GM21576 (cell line): ENCODE results near the gene CD74.

Source experiments
- ATAC-seq: cut with Tn5 transposase; IDR thresholded peaks from one replicate; pipeline ENCODE4 v1.9.1; 2021; ENCODE audit warnings: mild to moderate bottlenecking, moderate library complexity; ENCODE audit not compliant: unreplicated experiment

The CD74 gene

DNA sequence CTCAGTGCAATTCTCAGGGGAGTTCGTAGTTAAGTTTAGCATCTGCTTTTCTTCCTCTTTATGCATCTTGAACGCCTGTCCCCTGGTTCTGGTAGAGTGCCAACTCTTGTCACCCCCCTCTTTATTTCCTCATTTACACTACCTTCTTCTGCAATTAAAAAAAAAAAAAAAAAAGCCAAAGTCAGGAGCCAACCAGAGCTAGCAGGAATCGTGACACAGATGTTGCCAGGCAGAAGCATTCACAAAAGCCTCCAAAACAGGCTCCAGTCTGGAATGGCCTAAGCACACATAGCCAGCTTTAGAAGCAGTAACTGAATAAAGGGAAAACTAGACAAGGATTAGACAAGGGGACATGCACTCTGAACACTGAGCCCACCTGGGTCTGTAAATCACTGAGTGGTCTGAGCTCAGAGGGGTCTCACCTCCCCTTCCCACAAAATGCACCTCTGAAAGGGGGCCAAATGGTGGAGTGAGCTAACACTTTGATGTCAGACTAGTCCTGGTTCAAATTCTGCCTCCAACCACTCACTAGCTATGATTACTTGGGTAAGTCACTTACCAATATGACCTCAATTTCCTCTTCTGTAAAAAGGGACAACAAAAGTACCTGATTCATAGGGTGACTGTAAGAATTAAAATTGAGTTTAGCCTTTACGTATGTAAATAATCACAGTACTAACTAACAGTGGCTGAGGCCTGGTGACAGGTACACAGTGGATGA is 2.0 kb downstream of the CD74 start:
- ATAC-seq, result no peak

DNA sequence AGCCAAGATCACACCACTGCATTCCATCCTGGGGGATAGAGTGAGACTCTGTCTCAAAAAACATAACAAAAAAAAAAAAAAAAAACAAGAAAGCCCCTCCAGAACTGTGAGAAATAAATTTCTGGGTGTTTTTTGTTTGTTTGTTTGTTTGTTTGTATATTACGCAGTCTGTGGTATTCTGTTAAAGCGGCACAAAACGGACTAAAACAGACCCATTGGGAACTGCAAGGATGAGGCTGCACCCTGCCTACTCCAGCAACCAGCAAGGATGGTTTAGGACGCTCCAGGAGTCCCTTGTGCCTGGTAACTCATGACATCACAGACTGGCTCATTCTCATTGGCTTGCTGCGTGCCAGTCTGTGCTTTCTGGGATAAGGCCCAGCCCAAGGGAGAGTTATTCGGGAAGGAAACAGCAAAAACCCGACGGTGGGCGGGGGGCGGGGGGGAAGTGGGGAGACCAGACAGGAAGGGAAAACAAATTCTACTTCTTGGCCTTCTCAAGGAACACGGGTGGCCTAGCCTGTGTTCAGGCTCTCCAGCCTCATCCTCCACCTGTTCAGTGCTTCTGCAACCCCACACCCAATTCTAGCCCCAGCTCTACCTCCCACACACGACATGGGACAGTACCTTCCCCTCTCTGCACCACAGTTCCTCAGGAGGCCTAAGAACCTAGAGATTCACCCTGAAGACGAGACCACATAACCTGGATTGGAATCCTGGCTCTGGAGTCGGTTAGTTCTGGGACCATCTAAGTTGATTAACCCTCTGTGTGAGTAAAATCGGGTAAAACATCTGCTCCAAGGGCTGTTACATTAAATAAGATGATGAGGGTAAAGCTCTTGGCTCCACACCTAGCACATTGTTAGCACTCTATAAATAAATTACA is 2.8 kb downstream of the CD74 start:
- peak; percentile 29 for ATAC-seq

DNA sequence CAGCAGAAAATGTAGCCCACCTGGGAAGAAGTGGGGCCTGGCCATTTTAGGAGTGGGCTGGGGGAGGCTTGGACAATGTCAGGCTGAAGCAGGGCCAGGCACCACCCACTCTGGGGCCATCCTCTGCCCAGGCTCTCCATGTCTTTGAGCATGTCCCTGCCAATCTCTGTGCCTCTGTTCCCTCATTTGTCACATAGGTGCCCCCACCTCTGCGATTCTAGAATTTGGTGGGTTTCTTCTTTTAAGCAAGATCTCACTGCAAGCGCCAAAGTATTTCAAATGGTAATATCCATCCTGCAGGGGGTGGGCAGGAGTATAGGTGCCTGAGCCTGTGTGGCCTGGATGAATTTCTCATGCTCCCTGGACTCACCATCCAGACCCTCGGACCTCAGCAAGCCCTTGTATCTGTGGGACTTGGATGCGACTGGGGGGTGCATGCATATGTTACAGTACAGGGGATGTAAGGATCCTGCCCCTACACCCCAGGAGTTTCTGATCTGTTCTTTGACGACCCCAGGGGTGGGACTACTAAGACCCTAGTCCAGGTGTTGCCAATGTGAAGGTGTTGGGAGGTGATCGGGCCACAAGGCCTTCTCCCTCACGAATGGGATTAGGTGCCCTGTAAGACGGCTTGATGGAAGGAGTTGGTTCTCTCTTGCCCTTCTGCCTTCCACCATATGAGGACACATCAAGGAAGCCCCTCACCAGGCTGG is 4.3 kb downstream of the CD74 start:
- no peak for ATAC-seq

DNA sequence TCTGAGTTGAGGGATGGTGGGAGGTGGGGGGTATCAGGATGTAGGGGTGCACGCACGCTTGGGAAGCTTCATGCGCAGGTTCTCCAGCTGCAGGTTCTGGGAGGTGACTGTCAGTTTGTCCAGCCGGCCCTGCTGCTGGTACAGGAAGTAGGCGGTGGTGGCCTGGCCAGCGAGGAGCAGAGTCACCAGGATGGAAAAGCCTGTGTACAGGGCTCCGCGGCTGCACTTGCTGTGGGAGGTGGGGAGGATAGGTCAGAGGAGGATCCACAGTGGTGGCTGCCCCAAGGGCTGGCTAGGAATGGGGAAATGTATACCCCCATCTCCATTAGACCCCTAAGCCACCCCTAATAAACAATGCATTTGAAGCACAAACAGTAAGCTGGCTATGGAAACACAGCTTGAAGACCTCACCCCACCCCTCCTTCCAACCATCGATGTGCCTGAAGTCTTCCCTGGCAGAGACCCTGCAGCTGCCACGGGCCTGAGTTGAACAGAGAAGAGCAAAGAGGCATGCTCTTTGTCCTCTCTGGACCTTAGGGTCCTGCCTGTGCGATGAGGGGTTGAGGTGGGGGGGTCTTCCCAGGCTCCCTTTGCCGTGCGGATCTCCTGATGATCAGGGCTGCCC is 5.5 kb downstream of the CD74 start:
- ATAC-seq, result no peak

DNA sequence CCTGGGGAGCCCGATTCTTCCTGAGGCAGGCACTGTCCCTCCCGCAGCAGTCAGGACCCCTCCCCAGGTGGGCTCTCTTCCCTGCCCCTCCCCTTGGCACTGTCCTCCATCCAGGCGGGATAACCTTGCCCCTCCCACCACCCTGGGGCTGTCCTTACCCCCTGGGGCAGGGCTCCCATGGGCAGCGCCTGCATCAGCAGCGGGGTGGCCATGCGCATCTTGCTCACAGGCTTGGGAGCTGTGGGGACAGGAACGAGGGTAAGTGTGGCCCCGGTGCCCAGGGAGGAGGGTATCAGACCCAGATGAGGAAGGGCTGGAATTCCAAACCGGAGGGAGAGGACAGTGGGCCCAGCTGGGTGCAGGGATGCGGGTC is 6.0 kb downstream of the CD74 start:
- ATAC-seq, result no peak

DNA sequence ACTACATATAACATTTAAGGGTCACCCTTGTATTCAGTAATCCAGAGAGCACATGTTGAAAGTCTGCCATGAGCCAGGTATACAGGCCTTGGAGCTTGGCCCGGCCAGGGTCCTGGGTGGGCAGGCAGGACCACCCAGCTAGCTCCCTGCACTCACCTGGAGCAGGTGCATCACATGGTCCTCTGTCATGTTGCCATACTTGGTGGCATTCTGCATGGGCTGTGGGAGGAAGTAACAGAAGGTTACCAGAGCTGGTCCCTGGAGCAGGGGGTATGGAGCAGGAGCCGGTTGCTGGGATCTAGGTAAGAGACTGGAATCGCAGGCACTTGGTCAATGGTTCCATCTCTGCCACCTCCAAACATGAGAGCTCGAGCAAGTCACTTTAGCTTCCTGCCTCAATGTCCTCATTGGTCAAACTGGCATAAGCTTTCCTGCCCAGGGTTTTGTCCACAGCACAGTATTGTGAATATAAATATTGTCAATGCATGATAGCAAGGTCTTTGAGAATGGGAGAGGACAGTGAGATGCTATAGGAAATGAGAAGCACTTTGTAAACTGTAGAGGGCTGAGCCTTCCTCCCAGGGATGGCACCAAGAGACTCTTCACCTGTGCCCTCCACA is 6.5 kb downstream of the CD74 start:
- no peak for ATAC-seq

DNA sequence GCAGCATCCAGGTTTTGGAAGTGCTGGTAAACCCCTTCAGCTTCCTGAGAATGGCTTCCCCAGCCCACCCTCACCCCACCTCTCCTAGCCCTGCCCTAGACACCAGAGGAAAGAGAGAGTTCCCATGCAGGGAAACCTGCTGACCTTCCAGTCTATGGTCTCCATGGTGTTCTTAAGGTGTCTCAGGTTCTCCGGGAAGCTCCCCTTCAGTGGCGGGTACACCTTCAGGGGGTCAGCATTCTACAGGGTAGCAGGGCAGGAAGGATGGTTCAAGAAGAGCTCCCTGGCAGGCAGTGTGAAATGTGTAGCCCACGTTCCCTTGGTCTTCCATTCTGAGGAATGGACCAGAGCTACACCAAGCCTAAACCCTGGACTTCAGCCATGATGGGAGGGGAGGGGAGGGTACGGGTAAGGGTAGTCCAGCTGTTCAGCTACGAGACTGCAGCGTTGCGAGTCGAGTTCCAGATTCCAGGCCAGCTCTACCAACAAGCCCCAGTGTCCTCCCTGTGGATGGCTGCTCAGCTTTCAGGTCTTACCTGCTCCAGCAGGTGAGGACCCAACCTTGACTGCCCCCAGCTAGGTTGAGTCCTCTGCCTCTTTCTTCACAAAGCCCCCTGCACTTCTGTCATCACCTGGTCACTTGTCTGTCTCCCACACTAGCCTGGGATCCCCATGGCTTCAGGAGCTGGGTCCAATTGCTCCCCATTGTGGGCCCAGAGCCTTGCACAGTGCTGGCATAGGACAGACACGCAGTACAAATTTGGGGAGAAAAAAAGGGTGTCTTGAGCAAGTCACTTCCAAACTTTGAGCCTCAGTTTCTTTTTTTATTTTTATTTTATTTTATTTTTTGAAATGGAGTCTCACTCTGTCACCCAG is 7.5 kb downstream of the CD74 start:
- no peak for ATAC-seq

DNA sequence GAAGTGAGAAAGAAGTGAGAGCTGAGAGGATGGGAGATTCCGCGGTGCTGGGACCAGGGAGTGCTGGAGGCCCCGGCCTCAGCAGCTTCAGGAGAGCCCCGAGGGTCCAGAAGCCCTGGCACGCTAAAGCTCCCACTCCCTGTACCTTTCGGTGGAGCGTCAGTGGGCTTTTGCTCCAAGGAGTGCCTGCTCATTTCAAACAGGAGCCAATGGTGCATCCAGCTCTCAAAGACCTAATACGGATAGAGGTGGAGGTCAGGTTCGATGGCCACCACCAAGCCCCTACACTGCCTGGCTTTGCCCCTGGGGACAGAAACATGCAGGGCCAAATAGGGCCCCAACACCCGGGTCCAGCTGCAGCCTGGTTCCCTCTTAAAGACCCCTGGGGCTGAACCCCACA is 8.2 kb downstream of the CD74 start:
- no peak for ATAC-seq

DNA sequence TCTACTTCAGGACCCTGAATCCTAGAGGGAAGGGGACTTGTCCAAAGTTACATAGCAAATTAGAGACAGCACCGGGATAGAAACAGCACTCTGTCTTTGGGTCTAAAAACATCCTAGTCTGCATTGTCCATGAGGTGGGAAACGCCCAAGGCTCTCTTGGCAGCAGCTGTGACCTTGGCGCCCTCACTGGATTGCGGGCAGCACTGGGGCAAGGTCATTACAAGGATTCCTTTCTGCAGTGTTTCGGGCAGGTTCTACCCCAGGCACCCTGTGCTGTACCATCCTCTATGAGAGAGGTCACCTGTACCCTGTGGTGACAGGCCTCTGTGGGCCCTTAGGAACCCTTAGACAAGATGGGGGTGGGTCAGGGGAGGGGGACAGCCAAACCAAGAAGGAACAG is 8.6 kb downstream of the CD74 start:
- no peak for ATAC-seq

DNA sequence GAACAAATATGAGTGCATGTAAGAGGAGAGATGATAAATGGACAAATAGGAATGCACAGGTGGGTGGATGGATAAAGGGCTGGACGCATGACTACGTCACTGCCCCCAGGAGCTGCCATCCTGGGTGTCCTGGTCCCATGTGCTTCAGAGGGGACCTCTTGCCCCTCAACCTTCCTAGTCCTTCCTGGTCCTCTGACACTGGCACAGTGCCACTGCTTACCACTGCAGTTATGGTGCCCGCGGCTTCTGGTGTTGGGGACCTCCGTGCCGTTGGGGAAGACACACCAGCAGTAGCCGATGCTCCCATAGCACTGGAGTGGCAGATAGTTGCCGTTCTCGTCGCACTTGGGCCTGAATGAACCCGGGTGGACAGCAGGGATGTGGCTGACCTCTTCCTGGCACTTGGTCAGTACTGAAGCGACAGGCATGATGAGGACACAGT is 9.8 kb downstream of the CD74 start:
- ATAC-seq, result no peak

DNA sequence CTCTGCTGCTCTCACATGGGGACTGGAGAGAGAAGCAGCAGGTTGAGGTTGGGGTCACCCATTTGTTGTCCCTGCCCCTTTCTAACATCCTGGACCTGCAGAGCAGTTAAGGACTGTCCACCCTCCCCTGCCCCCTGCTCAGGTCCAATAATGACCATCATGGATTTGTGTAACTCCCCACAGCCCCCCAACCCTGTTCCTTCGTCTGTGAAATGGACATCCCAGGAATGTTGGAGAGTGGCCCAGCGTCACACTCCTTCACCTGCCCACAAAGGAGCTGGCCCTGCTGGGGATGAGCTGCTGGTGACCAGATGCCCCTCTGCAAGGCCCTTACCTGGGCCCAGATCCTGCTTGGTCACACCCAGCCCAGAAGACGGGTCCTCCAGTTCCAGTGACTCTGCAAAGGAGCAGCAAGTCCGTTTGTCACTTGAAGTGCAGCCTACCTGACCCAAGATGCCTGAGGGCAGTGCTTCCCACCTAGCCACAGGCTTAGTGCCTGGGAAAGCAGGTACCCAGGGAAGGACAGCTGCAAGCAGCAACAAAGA is 10.4 kb downstream of the CD74 start:
- ATAC-seq, result no peak

DNA sequence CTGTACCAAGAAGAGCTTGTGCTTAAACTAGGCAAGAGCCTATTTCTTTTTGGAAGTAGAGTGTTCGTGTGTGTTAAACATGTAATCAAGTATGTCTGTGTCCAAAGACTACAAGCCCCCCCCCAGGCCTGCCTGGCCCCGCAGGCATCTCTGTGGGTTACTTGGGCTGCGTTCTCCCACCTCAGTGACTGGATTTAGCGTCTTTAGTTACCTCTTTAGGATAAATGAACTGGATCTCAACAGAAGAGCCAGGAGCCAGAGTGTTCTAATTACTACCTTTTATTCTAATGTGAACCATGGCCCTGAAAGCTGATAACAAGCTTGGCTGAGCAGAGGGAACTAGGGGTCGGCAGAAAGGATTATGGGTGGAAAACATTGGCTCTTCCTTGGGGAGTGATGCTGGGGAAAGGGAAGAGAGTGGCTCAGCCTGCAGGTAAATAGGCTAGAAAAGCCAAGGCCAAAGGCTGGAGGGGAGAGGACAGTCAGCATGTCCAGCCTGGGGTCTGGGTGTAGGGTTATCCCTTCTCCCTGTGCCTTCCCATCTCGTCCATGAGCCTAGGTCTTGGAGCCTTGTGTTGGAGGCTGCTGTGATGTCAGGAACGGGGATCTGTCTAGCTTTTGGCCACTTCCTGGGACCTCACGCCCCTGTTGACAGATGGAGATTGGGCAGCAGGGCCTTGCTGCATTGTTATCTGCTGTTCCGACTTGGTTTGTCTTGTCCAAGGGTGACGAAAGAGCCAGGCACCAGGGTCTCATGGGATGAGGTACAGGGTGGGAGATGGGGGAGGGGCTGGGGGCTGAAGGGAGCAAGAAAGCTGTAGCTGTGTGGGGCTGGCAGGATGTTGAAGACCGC is 11.1 kb downstream of the CD74 start:
- ATAC-seq, result no peak

DNA sequence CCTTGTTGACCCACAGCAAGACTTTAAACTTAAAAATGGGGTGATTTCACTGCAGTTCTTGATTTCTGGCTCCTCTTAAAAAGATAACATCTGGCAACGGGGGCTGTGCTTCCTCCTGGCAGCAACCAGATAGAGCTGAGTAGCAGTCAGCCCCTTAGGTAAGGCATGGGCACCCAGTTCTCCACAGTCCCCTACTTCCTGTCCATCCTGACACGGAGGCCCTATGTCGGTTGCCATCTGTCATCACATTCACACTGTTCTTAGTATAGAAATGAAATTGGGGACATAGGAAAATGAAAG is 11.7 kb downstream of the CD74 start:
- ATAC-seq, result no peak

DNA sequence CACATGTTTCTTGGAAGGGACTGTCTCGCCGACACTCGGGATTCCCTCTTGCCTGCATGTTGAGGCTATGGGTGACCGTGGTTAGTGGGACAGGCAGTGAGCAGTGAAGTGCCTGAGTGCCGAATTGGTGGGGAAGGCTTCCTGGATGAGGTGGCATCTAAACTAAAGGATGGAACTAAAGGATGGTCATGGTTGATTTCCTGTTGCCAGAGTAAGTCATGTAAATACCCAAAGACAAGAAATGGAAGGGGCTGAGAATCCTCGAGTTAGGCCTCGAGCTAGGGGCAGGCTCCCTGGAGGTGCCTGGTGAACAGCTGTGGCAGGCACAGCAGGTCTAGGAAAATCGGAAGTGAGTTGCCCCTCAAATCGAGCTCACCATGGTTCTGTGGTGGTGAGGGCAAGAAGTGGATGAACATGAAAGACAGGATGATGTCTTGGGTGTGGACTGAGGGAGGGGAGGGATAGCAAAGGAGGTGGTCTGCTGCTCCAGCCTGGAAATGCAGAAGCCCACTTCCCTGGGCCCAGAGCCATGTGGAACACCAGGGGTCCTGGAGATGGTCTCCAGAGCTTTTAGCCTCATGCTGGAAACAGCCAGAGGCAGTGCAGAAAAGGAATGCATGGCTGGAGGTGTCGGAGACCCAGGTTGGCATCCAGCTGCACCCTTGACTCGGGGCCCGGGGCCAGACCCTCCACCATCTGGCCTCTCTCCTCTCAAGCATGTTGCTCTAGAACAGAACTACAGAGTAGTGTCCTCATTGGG is 12.2 kb downstream of the CD74 start:
- no peak for ATAC-seq

DNA sequence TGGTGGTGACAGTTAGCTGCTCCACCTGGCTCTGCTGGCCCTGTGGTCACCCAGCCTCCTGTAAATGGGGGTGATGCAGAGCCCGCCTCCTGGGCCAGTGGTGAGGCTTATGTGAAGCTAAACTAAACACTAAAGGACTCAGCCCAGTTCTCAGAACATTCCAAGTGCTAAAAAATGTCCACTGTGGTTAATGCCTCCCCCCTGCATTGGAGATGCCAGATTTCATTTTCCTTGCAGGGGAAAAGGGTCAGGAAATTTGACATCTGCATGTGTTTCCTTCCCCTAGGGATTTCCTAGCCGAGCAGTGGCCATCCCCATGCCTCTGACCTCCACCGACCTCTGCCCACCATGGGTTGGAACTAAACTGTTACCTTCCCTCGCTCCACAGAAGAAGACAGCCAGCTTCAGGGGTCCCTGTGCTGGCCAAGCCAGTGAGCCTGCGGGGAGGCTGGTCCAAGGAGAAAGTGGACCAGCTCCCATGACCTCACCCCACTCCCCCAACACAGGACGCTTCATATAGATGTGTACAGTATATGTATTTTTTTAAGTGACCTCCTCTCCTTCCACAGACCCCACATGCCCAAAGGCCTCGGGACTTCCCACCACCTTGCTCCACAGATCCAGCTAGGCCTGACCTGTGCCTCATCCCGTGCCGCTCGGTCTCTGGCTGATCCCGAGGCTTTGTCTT is 13.0 kb downstream of the CD74 start:
- ATAC-seq, result no peak

DNA sequence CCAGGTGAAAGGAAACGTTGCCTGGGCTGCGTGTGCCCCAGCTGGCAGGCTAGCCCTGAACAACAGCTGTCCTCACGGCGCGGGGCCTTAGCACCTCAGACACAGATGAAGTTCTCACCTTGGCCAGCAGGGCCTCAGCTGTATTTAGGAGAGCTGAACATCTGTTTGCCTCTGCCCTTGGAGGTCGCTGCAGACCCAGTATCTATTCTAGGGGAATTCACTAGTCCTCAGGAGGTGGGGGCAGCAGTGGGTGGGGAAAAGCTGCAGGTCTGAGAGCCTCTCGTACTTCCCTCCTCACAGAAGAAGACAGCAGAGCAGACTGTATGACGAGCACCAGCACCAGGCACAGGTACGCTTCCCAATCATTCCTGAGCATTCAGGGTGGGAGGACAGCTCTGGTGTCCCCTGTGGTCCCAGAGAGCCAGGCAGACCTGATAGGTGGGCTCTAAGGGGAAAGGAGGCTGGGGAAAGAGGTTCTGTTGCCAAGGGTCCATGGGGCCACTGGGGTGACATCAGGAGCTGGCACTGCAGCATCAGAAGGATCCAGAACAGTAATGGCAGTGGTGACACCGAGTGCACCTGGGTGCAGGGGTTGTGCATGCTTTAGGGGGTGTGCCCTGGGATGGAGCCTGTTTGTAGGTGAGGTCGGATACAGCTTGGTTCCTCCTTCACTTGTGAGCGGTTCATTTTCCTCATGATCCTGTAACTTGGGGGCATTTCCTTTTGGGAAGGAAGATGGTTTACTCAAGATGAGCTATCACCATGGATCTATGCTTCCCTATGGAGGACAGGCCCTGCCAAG is 13.8 kb downstream of the CD74 start:
- peak; percentile 75 for ATAC-seq
